Measurements from ENCODE around the gene CUBN. TPM values are rescaled to one million over a fixed set of nuclear protein-coding genes. Genes with fewer than 3 reads are reported as not detected.
A peak's percentile ranks its signal among the peaks of the same experiment; 100 is the strongest.

CUBN gene
- total RNA-seq, 4 donors from 2014 or later: 0.37 to 1.5 (median 1.1) TPM

GRCh38 chr10:16941870-16942269 is 187.7 kb downstream of the CUBN start:
- Histone ChIP-seq H3K4me3 (no peak overlapping the region), H3K27me3 (no peaks in the 10 kb centered on the region), H3K36me3 (no peaks in the 10 kb centered on the region), H3K9me3 (no peaks in the 10 kb centered on the region), H3K4me1 (peaks cover 0 to 7% (median 0%) of the 10 kb centered on the region in 4 donors), H3K27ac (no peak overlapping the region)
- intact Hi-C loops (cut with DNase I; ENCODE audit: low total_unique reads) (no loop called here), in situ Hi-C loops (cut with MboI; ENCODE audit: low pct_ligation_motif_present in 1 of 4, low pct_unique_long_range_greater_than_20kb in 1 of 4, low sequenced_read_pairs in 3 of 4) (no loop called here)
- TF ChIP-seq POLR2A (IDR thresholded peaks at IDR 0.05) (no peak), CTCF (IDR thresholded peaks at IDR 0.05) (no peak), POLR2AphosphoS5 (IDR thresholded peaks at IDR 0.05) (no peak), EP300 (IDR thresholded peaks at IDR 0.05; ENCODE audit: low read depth) (no peak)
- no peak for DNase-seq
- WGBS, 2 donors (ENCODE audit: low coverage in 1 of 2): 89 to 90% methylated on average over 3 to 4 of the region's 4 CpGs

GRCh38 chr10:16941067-16941466 is 188.5 kb downstream of the CUBN start:
- in situ Hi-C loops (cut with MboI; ENCODE audit: low pct_ligation_motif_present in 1 of 4, low pct_unique_long_range_greater_than_20kb in 1 of 4, low sequenced_read_pairs in 3 of 4): no loop called here
- no peak overlapping the region for H3K27ac ChIP-seq
- 79 to 93% methylated on average over 2 to 3 of the region's 3 CpGs for WGBS, 2 donors (ENCODE audit: low coverage in 1 of 2)
- no peaks in the 10 kb centered on the region for H3K36me3 ChIP-seq
- H3K4me3 ChIP-seq: no peak overlapping the region
- H3K9me3 ChIP-seq: no peaks in the 10 kb centered on the region
- peaks cover 0 to 7% (median 0%) of the 10 kb centered on the region in 4 donors for H3K4me1 ChIP-seq
- no peaks in the 10 kb centered on the region for H3K27me3 ChIP-seq
- intact Hi-C loops (cut with DNase I; ENCODE audit: low total_unique reads): no loop called here
- DNase-seq: no peak
- TF ChIP-seq POLR2AphosphoS5 (IDR thresholded peaks at IDR 0.05): no peak
- no peak for TF ChIP-seq POLR2A (IDR thresholded peaks at IDR 0.05)
- no peak for TF ChIP-seq EP300 (IDR thresholded peaks at IDR 0.05; ENCODE audit: low read depth)

- 70% methylated on average over 2 to 3 of the region's 3 CpGs for WGBS, 2 donors (ENCODE audit: low coverage in 1 of 2)
- TF ChIP-seq POLR2A (IDR thresholded peaks at IDR 0.05): no peak
- TF ChIP-seq POLR2AphosphoS5 (IDR thresholded peaks at IDR 0.05): no peak
- no peak for TF ChIP-seq CTCF (IDR thresholded peaks at IDR 0.05)
- no peak for TF ChIP-seq EP300 (IDR thresholded peaks at IDR 0.05; ENCODE audit: low read depth)
- Histone ChIP-seq H3K27ac (no peak overlapping the region), H3K4me3 (no peak overlapping the region), H3K4me1 (no peaks in the 10 kb centered on the region), H3K36me3 (no peaks in the 10 kb centered on the region), H3K27me3 (no peaks in the 10 kb centered on the region), H3K9me3 (no peaks in the 10 kb centered on the region)
- no peak for DNase-seq
- in situ Hi-C loops (cut with MboI; ENCODE audit: low pct_ligation_motif_present in 1 of 4, low pct_unique_long_range_greater_than_20kb in 1 of 4, low sequenced_read_pairs in 3 of 4) (no loop called here), intact Hi-C loops (cut with DNase I; ENCODE audit: low total_unique reads) (no loop called here)
These were observed 190.7 kb downstream of the CUBN start for GRCh38 chr10:16938952-16939351.

GRCh38 chr10:16934461-16934860 is 195.2 kb downstream of the CUBN start:
- TF ChIP-seq POLR2A (IDR thresholded peaks at IDR 0.05) (no peak), CTCF (IDR thresholded peaks at IDR 0.05) (no peak), POLR2AphosphoS5 (IDR thresholded peaks at IDR 0.05) (no peak), EP300 (IDR thresholded peaks at IDR 0.05; ENCODE audit: low read depth) (no peak)
- H3K9me3 ChIP-seq: no peaks in the 10 kb centered on the region
- no peaks in the 10 kb centered on the region for H3K4me1 ChIP-seq
- H3K36me3 ChIP-seq: no peaks in the 10 kb centered on the region
- intact Hi-C loops (cut with DNase I; ENCODE audit: low total_unique reads): no loop called here
- 98% methylated on average over 2 of the region's 2 CpGs; no CpG with 5 or more reads in 1 of the 2 donors for WGBS, 2 donors (ENCODE audit: low coverage in 1 of 2)
- no peak overlapping the region for H3K27ac ChIP-seq
- in situ Hi-C loops (cut with MboI; ENCODE audit: low pct_ligation_motif_present in 1 of 4, low pct_unique_long_range_greater_than_20kb in 1 of 4, low sequenced_read_pairs in 3 of 4): no loop called here
- H3K4me3 ChIP-seq: no peak overlapping the region
- no peaks in the 10 kb centered on the region for H3K27me3 ChIP-seq
- DNase-seq: no peak

GRCh38 chr10:16933783-16934182 is 195.8 kb downstream of the CUBN start:
- no peaks in the 10 kb centered on the region for H3K27me3 ChIP-seq
- H3K27ac ChIP-seq: peak overlapping the region in 1 of 4 donors; percentile 4
- intact Hi-C loops (cut with DNase I; ENCODE audit: low total_unique reads) (no loop called here), in situ Hi-C loops (cut with MboI; ENCODE audit: low pct_ligation_motif_present in 1 of 4, low pct_unique_long_range_greater_than_20kb in 1 of 4, low sequenced_read_pairs in 3 of 4) (no loop called here)
- TF ChIP-seq POLR2AphosphoS5 (IDR thresholded peaks at IDR 0.05) (peak in 2 of 3 donors; percentile 22 to 24), CTCF (IDR thresholded peaks at IDR 0.05) (no peak), EP300 (IDR thresholded peaks at IDR 0.05; ENCODE audit: low read depth) (no peak), POLR2A (IDR thresholded peaks at IDR 0.05) (no peak)
- no peaks in the 10 kb centered on the region for H3K9me3 ChIP-seq
- WGBS, 2 donors (ENCODE audit: low coverage in 1 of 2): 61% methylated on average over 4 of the region's 4 CpGs; no CpG with 5 or more reads in 1 of the 2 donors
- no peaks in the 10 kb centered on the region for H3K4me1 ChIP-seq
- H3K36me3 ChIP-seq: no peaks in the 10 kb centered on the region
- DNase-seq: no peak
- H3K4me3 ChIP-seq: no peak overlapping the region

Measured in transverse colon (tissue), 4 donors.